A673 (cell line): Measurements from ENCODE around the gene OTUD6A.

Source experiments
- EZH2 ChIP-seq: fragments of 200-600 bp; sonication (generic); IDR thresholded peaks from 2 replicates; pipeline ENCODE4 v1.6.1; 2017; ENCODE audit warnings: borderline replicate concordance, low read depth, mild to moderate bottlenecking, mixed read lengths, antibody characterized with exemption, low read length; ENCODE audit not compliant: poor library complexity, severe bottlenecking
- TF ChIP-seq, protein P1 (sequence below): fragments of 300-800, 200-600 bp; sonication (generic); conservative IDR thresholded peaks from 2 replicates; pipeline ENCODE4 v1.5.1; 2017; ENCODE audit warnings: low read depth, mild to moderate bottlenecking, antibody characterized with exemption, low read length, moderate library complexity, mixed read lengths

DNA sequence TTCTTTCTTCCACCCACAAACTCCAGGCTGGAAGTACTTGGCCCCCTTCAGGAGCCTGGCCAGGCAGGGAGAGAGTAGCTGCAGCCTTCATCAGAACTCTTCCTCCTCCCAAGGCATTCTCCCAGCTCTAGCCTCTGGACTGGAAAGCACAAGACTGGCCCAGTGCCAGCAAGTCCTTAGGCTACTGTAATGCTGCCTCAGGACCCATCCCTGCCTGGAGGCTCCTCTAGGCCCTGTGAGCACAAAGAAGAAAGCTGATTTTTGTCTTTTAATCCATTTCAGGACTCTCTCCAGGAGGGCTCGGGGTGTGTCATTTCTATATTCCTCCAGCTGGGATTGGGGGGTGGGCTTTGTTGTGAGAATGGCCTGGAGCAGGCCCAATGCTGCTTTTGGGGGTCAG, 23.3 kb upstream of the OTUD6A start:
- TF ChIP-seq, protein P1, sequence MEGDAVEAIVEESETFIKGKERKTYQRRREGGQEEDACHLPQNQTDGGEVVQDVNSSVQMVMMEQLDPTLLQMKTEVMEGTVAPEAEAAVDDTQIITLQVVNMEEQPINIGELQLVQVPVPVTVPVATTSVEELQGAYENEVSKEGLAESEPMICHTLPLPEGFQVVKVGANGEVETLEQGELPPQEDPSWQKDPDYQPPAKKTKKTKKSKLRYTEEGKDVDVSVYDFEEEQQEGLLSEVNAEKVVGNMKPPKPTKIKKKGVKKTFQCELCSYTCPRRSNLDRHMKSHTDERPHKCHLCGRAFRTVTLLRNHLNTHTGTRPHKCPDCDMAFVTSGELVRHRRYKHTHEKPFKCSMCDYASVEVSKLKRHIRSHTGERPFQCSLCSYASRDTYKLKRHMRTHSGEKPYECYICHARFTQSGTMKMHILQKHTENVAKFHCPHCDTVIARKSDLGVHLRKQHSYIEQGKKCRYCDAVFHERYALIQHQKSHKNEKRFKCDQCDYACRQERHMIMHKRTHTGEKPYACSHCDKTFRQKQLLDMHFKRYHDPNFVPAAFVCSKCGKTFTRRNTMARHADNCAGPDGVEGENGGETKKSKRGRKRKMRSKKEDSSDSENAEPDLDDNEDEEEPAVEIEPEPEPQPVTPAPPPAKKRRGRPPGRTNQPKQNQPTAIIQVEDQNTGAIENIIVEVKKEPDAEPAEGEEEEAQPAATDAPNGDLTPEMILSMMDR = no peak
- TF ChIP-seq EZH2 = no peak
